Gastroesophageal sphincter (tissue), 3 donors: Measurements from ENCODE around the gene FZD10.

Source experiments
- EP300 ChIP-seq: sonication (generic); formaldehyde crosslinking; IDR thresholded peaks from one replicate; pipeline ENCODE4 v1.6.1; 2017; ENCODE audit warnings: antibody characterized with exemption, mild to moderate bottlenecking
- POLR2A ChIP-seq, 2 donors: fragments of 450-650 bp; IDR thresholded peaks; one replicate each; pipeline ENCODE4 v1.6.1; 2017; ENCODE audit warnings: antibody characterized with exemption in 2 of 2, mild to moderate bottlenecking in 2 of 2, moderate library complexity in 1 of 2
- POLR2AphosphoS5 ChIP-seq: sonication (generic); formaldehyde crosslinking; IDR thresholded peaks from one replicate; pipeline ENCODE4 v1.6.1; 2017; ENCODE audit warnings: antibody characterized with exemption
- TF ChIP-seq, protein P1 (sequence below), 4 experiments: fragments of 200-600 bp in 2 of 4; fragments of 450-650 bp in 2 of 4; sonication (generic) in 1 of 4; IDR thresholded peaks; one replicate each; pipeline ENCODE4 v1.5.1; 2017 to 2019; ENCODE audit warnings: antibody characterized with exemption in 4 of 4, mild to moderate bottlenecking in 2 of 4, moderate library complexity in 2 of 4

DNA sequence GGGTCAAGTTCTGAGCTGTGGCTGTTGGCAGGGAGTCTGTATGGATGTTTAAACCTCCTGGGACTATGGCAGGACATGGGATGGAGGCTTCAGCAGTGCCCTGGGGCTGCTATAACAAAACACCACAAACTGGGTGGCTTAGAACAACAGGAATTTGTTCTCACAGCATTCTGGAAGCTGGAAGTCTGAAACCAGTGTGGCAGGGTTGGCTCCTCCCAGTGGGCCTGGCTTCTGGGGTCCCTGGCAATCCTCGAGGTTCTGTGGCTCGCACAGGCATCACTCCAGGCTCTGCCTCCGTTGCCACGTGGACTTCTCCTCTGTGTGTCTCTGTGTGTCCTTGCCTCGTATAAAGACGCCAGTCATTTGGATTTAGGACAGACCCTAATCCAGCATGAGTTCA lies 39.9 kb downstream of the FZD10 start:
- TF ChIP-seq POLR2A (IDR thresholded peaks at IDR 0.05) (no peak), EP300 (no peak), POLR2AphosphoS5 (no peak)
- TF ChIP-seq, protein P1, sequence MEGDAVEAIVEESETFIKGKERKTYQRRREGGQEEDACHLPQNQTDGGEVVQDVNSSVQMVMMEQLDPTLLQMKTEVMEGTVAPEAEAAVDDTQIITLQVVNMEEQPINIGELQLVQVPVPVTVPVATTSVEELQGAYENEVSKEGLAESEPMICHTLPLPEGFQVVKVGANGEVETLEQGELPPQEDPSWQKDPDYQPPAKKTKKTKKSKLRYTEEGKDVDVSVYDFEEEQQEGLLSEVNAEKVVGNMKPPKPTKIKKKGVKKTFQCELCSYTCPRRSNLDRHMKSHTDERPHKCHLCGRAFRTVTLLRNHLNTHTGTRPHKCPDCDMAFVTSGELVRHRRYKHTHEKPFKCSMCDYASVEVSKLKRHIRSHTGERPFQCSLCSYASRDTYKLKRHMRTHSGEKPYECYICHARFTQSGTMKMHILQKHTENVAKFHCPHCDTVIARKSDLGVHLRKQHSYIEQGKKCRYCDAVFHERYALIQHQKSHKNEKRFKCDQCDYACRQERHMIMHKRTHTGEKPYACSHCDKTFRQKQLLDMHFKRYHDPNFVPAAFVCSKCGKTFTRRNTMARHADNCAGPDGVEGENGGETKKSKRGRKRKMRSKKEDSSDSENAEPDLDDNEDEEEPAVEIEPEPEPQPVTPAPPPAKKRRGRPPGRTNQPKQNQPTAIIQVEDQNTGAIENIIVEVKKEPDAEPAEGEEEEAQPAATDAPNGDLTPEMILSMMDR (IDR thresholded peaks at IDR 0.05), result no peak
